ENCODE measurements around the gene SLC6A11.

DNA sequence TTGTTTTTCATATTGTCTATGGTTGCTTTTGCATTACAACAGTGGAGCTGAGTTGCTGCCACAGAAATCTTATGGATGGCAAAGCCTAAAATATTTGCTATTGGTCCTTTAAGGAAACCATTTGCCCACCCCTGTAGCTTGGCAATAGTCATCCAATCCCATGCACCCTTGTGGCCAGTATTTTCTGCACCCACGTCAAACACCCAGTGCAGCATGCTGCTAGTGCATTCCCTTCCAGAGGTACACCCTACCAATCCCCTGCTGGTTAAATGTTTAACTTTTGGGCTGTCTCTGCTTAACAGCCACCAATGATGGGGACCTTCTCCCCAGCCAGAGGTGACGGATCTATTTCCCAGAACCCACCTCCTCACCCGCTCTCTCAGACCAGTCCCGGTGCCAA lies 23.8 kb upstream of the SLC6A11 start:
- TF ChIP-seq, protein P1, sequence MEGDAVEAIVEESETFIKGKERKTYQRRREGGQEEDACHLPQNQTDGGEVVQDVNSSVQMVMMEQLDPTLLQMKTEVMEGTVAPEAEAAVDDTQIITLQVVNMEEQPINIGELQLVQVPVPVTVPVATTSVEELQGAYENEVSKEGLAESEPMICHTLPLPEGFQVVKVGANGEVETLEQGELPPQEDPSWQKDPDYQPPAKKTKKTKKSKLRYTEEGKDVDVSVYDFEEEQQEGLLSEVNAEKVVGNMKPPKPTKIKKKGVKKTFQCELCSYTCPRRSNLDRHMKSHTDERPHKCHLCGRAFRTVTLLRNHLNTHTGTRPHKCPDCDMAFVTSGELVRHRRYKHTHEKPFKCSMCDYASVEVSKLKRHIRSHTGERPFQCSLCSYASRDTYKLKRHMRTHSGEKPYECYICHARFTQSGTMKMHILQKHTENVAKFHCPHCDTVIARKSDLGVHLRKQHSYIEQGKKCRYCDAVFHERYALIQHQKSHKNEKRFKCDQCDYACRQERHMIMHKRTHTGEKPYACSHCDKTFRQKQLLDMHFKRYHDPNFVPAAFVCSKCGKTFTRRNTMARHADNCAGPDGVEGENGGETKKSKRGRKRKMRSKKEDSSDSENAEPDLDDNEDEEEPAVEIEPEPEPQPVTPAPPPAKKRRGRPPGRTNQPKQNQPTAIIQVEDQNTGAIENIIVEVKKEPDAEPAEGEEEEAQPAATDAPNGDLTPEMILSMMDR (IDR thresholded peaks at IDR 0.05) = no peak
- no peak for TF ChIP-seq POLR2A (IDR thresholded peaks at IDR 0.05; ENCODE audit: low read length)
- TF ChIP-seq, protein P2, sequence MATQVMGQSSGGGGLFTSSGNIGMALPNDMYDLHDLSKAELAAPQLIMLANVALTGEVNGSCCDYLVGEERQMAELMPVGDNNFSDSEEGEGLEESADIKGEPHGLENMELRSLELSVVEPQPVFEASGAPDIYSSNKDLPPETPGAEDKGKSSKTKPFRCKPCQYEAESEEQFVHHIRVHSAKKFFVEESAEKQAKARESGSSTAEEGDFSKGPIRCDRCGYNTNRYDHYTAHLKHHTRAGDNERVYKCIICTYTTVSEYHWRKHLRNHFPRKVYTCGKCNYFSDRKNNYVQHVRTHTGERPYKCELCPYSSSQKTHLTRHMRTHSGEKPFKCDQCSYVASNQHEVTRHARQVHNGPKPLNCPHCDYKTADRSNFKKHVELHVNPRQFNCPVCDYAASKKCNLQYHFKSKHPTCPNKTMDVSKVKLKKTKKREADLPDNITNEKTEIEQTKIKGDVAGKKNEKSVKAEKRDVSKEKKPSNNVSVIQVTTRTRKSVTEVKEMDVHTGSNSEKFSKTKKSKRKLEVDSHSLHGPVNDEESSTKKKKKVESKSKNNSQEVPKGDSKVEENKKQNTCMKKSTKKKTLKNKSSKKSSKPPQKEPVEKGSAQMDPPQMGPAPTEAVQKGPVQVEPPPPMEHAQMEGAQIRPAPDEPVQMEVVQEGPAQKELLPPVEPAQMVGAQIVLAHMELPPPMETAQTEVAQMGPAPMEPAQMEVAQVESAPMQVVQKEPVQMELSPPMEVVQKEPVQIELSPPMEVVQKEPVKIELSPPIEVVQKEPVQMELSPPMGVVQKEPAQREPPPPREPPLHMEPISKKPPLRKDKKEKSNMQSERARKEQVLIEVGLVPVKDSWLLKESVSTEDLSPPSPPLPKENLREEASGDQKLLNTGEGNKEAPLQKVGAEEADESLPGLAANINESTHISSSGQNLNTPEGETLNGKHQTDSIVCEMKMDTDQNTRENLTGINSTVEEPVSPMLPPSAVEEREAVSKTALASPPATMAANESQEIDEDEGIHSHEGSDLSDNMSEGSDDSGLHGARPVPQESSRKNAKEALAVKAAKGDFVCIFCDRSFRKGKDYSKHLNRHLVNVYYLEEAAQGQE (IDR thresholded peaks at IDR 0.05) = no peak
- no peak for TF ChIP-seq ZC3H11A (IDR thresholded peaks at IDR 0.05)
- no peak for TF ChIP-seq POLR2AphosphoS2 (conservative IDR thresholded peaks at IDR 0.05; ENCODE audit: low read length)
- no peak for TF ChIP-seq EHF (CRISPR knock-in tag; IDR thresholded peaks at IDR 0.05)
- TF ChIP-seq RAD21 (conservative IDR thresholded peaks at IDR 0.05 in 1 of 2, IDR thresholded peaks at IDR 0.05 in 1 of 2) = no peak
- TF ChIP-seq RNF2 (IDR thresholded peaks at IDR 0.05; ENCODE audit: borderline replicate concordance, low read depth) = no peak
- TF ChIP-seq, protein P3, sequence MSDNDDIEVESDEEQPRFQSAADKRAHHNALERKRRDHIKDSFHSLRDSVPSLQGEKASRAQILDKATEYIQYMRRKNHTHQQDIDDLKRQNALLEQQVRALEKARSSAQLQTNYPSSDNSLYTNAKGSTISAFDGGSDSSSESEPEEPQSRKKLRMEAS (IDR thresholded peaks at IDR 0.05) = no peak
- TF ChIP-seq EP300 (IDR thresholded peaks at IDR 0.05) = no peak
- no peak for TF ChIP-seq RFX5 (IDR thresholded peaks at IDR 0.05)
- no peak for TF ChIP-seq MAFK (IDR thresholded peaks at IDR 0.05; ENCODE audit: partially characterized antibody)
- TF ChIP-seq NR3C1 (IDR thresholded peaks at IDR 0.05) = no peak
